A172 (cell line): ENCODE measurements around the gene PTCH2. TPM values are rescaled to one million over a fixed set of nuclear protein-coding genes. Genes with fewer than 3 reads are reported as not detected.
"Not testable (repeated sequence)": the region's sequence is repeated elsewhere in the genome, so short reads cannot be mapped to it uniquely, and the experiment has no call there.

Source experiments
- DNase-seq: peaks from one replicate; pipeline ENCODE4 v3.0.0-alpha.2; 2015; ENCODE audit warnings: low spot score
- total RNA-seq: library from RNA; depleted of rRNA; stranded (reverse); fragments of >200 nt; shearing (Covaris generic); gene quantifications from 2 replicates; pipeline ENCODE4 v1.2.3, GENCODE V29; 2014

PTCH2 gene
- total RNA-seq, 1 experiment from 2014 or later = not detected

- DNase-seq = no peak
Measured at GRCh38 chr1:44801491-44802305, 41.4 kb downstream of the PTCH2 start.

GRCh38 chr1:44799770-44800584 is 43.1 kb downstream of the PTCH2 start, which contains the start of gene PLK3:
PLK3 (plus strand) TSS chr1:44800377; CDS start chr1:44800464, 87 bp downstream.
- peak; percentile 95 for DNase-seq

GRCh38 chr1:44798481-44799365 is 44.3 kb downstream of the PTCH2 start:
- no peak for DNase-seq

GRCh38 chr1:44797886-44798285 is 45.2 kb downstream of the PTCH2 start:
- not testable (repeated sequence) for DNase-seq

- no peak for DNase-seq
Measured at GRCh38 chr1:44792736-44793502, 50.1 kb downstream of the PTCH2 start.

GRCh38 chr1:44790968-44791801 is 51.9 kb downstream of the PTCH2 start:
- no peak for DNase-seq

- no peak for DNase-seq
Measured at GRCh38 chr1:44788120-44788860, 54.8 kb downstream of the PTCH2 start, which contains the start of gene BEST4. BEST4 (minus strand) TSS chr1:44788170; CDS start chr1:44787705, 465 bp downstream.

- no peak for DNase-seq
Measured at GRCh38 chr1:44787506-44787905, 55.5 kb downstream of the PTCH2 start.

- DNase-seq = no peak
Measured at GRCh38 chr1:44786841-44787426, 56.1 kb downstream of the PTCH2 start.

GRCh38 chr1:44786138-44786840 is 56.8 kb downstream of the PTCH2 start:
- DNase-seq = no peak

- DNase-seq = no peak
Measured at GRCh38 chr1:44785501-44786137, 57.4 kb downstream of the PTCH2 start.

- DNase-seq = no peak
Measured at GRCh38 chr1:44785029-44785380, 58.0 kb downstream of the PTCH2 start.

GRCh38 chr1:44784094-44785028 is 58.7 kb downstream of the PTCH2 start:
- DNase-seq = no peak

GRCh38 chr1:44783697-44784093 is 59.4 kb downstream of the PTCH2 start:
- no peak for DNase-seq

- DNase-seq = no peak
Measured at GRCh38 chr1:44780583-44781121, 62.4 kb downstream of the PTCH2 start.
